K562 (cell line): ENCODE measurements around the gene TNNT1. TPM values are rescaled to one million over a fixed set of nuclear protein-coding genes. Genes with fewer than 3 reads are reported as not detected.

Source experiments
- CREB3L1 ChIP-seq: fragments of 450-650 bp; IDR thresholded peaks from 2 replicates; pipeline ENCODE4 v1.6.1; 2014; ENCODE audit warnings: low read depth, mild to moderate bottlenecking, moderate library complexity, borderline replicate concordance
- CUX1 ChIP-seq: fragments of 200-800 bp; sonication (Bioruptor generic); IDR thresholded peaks from 2 replicates; pipeline ENCODE4 v1.6.1; 2016; ENCODE audit warnings: missing genetic modification characterization, missing compliant biosample characterization
- CXXC5 ChIP-seq: fragments of 250-450 bp; sonication (Bioruptor Pico); IDR thresholded peaks from 2 replicates; pipeline ENCODE4 v1.8.0; 2022; ENCODE audit warnings: inconsistent platforms, mild to moderate bottlenecking, moderate library complexity
- DMBX1 ChIP-seq: fragments of 250-450 bp; sonication (Bioruptor Pico); IDR thresholded peaks from 2 replicates; pipeline ENCODE4 v1.8.0; 2022; ENCODE audit warnings: inconsistent platforms, mild to moderate bottlenecking, moderate library complexity, borderline replicate concordance
- ELK3 ChIP-seq: fragments of 450-650 bp; formaldehyde crosslinking; IDR thresholded peaks from 2 replicates; pipeline ENCODE4 v1.4.0; 2020; ENCODE audit warnings: mild to moderate bottlenecking
- GATA2 ChIP-seq: sonication (generic); formaldehyde crosslinking; IDR thresholded peaks from 2 replicates; pipeline ENCODE4 v1.4.0; 2020; ENCODE audit warnings: mild to moderate bottlenecking, missing genetic modification reagents
- MTF1 ChIP-seq: fragments of 250-450 bp; sonication (Bioruptor Pico); IDR thresholded peaks from 2 replicates; pipeline ENCODE4 v1.9.0; 2021; ENCODE audit warnings: moderate library complexity, mild to moderate bottlenecking, inconsistent platforms, borderline replicate concordance
- NR1H2 ChIP-seq: sonication (generic); formaldehyde crosslinking; IDR thresholded peaks from 2 replicates; pipeline ENCODE4 v1.4.0; 2020; ENCODE audit warnings: mild to moderate bottlenecking, missing genetic modification reagents
- POLR2A ChIP-seq: fragments of 450-650 bp; conservative IDR thresholded peaks from 2 replicates; pipeline ENCODE4 v1.6.1; 2016
- PTRF ChIP-seq: fragments of 450-650 bp; IDR thresholded peaks from 2 replicates; pipeline ENCODE4 v1.6.1; 2016; ENCODE audit warnings: mild to moderate bottlenecking, missing genetic modification characterization, missing compliant biosample characterization
- RBM39 ChIP-seq: fragments of 200-400 bp; formaldehyde crosslinking; optimal IDR thresholded peaks from 2 replicates; pipeline ENCODE3; 2018; ENCODE audit warnings: low read depth, low read length
- SP1 ChIP-seq: sonication (generic); formaldehyde crosslinking; IDR thresholded peaks from 2 replicates; pipeline ENCODE4 v1.8.1; 2022; ENCODE audit warnings: mild to moderate bottlenecking, missing genetic modification reagents
- STAT5B ChIP-seq: fragments of 250-450 bp; sonication (Bioruptor Pico); IDR thresholded peaks from 2 replicates; pipeline ENCODE4 v1.8.0; 2021; ENCODE audit warnings: mild to moderate bottlenecking, inconsistent platforms
- TSC22D4 ChIP-seq: fragments of 450-650 bp; IDR thresholded peaks from 2 replicates; pipeline ENCODE4 v1.6.1; 2016; ENCODE audit warnings: missing genetic modification characterization, missing biosample characterization, control low read depth
- ZFP36 ChIP-seq: fragments of 150-350 bp; IDR thresholded peaks from 2 replicates; pipeline ENCODE4 v1.6.1; 2018; ENCODE audit warnings: low read length, low read depth; ENCODE audit not compliant: partially characterized antibody
- ZKSCAN3 ChIP-seq: fragments of 250-450 bp; sonication (Bioruptor Pico); IDR thresholded peaks from 2 replicates; pipeline ENCODE4 v1.4.0; 2020
- polyA plus RNA-seq, 8 experiments: library from polyadenylated mRNA; depleted of rRNA in 4 of 8; stranded (reverse) in 5 of 8; unstranded in 3 of 8; fragments of >200 nt; fragmentation: Nextera tagmentation in 2 of 8; fragmentation: Illumina TruSeq in 1 of 8; extraction: Ambion mirVana in 2 of 8; extraction: Trizol in 1 of 8; gene quantifications; 2 replicates each; pipeline versions ENCODE4 v1.2.1 to v1.2.3, GENCODE V29; 2011 to 2014; ENCODE audit warnings: inconsistent platforms in 1 of 8, missing spikeins in 1 of 8
- total RNA-seq, 7 experiments: library from RNA; depleted of rRNA in 6 of 7; stranded (reverse); fragments of >200 nt in 6 of 7; fragmentation: Illumina TruSeq in 2 of 7; extraction: Trizol in 2 of 7; gene quantifications; 2 replicates each; pipeline versions ENCODE4 v1.2.1 to v1.2.3, GENCODE V29; 2011 to 2021; ENCODE audit warnings: low replicate concordance in 1 of 7
- TF ChIP-seq, protein P1 (sequence below), 3 experiments: IDR thresholded peaks in 2 of 3; conservative IDR thresholded peaks in 1 of 3; 2 replicates each; pipeline ENCODE4 v1.5.1; 2011 to 2012; ENCODE audit warnings: low read length in 3 of 3, mild to moderate bottlenecking in 3 of 3, control low read depth in 2 of 3, improper control_type of control experiment in 1 of 3, inconsistent platforms in 1 of 3, low read depth in 1 of 3, mixed read lengths in 1 of 3, moderate library complexity in 1 of 3; ENCODE audit not compliant: insufficient read depth in 2 of 3

TNNT1 gene
- total and polyA plus RNA-seq, 9 of the 15 experiments (the other 6 are each of a cell fraction or from before 2014, with no cell fraction given), result 31.8 to 390 (median 227) TPM

- TF ChIP-seq NR1H2 (CRISPR knock-in tag) (no peak), TSC22D4 (no peak), GATA2 (no peak), POLR2A (no peak), RBM39 (peak; percentile 13), DMBX1 (CRISPR knock-in tag) (no peak), ZKSCAN3 (CRISPR knock-in tag) (no peak), MTF1 (CRISPR knock-in tag) (no peak), STAT5B (CRISPR knock-in tag) (no peak), CUX1 (no peak), ZFP36 (no peak), ELK3 (CRISPR knock-in tag) (no peak), SP1 (no peak; the same call in 1 of the 2 replicates), CXXC5 (CRISPR knock-in tag) (peak; percentile 61), CREB3L1 (peak; percentile 87; the same call in 1 of the 2 replicates), PTRF (tag) (no peak)
- TF ChIP-seq, protein P1, sequence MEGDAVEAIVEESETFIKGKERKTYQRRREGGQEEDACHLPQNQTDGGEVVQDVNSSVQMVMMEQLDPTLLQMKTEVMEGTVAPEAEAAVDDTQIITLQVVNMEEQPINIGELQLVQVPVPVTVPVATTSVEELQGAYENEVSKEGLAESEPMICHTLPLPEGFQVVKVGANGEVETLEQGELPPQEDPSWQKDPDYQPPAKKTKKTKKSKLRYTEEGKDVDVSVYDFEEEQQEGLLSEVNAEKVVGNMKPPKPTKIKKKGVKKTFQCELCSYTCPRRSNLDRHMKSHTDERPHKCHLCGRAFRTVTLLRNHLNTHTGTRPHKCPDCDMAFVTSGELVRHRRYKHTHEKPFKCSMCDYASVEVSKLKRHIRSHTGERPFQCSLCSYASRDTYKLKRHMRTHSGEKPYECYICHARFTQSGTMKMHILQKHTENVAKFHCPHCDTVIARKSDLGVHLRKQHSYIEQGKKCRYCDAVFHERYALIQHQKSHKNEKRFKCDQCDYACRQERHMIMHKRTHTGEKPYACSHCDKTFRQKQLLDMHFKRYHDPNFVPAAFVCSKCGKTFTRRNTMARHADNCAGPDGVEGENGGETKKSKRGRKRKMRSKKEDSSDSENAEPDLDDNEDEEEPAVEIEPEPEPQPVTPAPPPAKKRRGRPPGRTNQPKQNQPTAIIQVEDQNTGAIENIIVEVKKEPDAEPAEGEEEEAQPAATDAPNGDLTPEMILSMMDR (IDR thresholded peaks at IDR 0.05 in 2 of 3, conservative IDR thresholded peaks at IDR 0.05 in 1 of 3; ENCODE audit: insufficient read depth in 2 of 3, low read depth in 1 of 3, low read length in 3 of 3), result no peak; a peak in 1 of 6 replicates
Measured at GRCh38 chr19:55178781-55179599, 30.0 kb upstream of the TNNT1 start (continued).
